GM21528 (cell line): ENCODE results near the gene GALNT5.
"Not testable (repeated sequence)": the region's sequence is repeated elsewhere in the genome, so short reads cannot be mapped to it uniquely, and the experiment has no call there.

Experiments
- ATAC-seq: cut with Tn5 transposase; IDR thresholded peaks from one replicate; pipeline ENCODE4 v1.9.1; 2021; ENCODE audit warnings: mild to moderate bottlenecking, moderate library complexity; ENCODE audit not compliant: unreplicated experiment, low FRiP score

GALNT5 gene

DNA sequence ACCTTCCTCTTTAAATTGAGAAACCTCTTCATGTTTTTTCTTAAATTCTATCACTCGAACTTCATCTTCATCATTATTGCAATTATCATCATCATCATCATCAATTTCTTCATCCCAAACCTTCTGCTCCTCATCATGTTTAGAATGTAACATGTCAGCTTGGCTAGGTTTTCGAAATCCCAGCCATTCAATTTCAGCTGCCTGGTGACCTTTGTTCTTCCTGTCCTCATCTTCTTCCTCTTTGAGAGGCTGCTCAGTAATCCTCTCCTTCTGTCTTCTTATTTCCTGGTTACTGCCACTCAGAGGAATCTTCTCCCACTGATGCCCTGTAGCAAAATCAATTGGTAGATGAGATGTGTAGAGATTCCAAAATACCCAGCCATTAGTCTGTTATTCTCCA lies 64.0 kb downstream of the GALNT5 start:
- no peak for ATAC-seq

DNA sequence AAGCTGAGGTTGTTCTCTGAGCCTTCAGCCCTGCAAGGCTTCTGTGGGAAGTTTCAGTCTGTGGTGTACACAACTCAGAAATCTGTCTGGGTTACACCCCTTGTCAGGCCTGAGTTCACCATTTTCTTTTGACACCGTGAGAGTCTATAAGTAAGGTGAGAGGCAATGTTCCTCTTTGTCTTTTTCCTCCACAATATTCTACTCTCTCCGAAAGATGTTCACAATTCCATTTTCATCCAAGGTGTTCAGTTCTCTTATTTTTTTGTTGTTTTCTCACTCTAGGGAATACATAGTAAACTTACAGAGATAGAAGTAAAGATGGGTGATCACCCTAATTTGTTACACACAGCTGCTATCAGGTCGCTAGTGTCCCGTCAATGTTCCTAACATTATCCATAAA lies 64.9 kb downstream of the GALNT5 start:
- no peak for ATAC-seq

DNA sequence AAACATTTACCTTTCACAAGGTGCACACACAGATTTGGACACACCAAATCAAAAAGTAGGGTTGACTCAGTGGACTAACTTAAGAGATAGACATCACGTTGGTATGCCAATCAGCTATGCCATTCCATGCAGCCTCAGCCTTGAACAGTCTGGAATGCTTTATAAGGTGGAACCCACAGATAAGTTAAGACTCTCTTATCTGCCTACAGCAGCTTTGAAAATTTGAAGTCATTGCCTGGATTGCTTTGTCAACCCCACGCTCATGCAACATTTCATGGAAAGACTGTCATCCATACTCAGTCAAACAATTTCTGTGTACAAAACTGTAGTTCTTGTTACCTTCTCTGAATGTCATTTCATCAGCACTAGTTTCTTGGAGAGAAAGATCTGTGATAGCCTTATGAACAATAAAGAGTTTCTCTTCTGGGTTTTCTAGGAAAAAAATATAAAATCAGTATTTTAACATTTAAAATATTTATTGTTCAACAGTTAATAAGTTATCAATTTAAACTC lies 66.9 kb downstream of the GALNT5 start:
- ATAC-seq: no peak

DNA sequence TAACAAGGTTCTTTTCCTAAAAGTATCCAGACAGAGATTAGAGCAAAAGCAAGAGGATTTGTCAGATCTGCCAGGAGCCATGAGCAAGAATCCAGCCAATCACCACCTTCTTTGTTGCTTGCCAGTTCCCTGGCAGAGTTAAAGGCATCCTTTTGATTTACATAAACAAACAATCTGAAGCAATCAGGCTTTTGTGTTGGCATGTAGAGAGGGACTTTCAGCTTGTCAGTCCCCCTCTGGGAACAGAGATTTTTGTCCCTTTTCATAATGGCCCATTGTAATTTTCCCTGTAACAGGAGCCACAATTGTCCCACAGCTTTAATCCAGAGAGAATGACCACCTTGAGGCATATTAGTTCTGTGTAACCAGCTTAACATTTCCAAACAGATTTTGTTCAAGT lies 68.3 kb downstream of the GALNT5 start, which contains the start of gene ERMN:
ERMN (minus strand) TSS at position 39 of the 400 bp plus-strand sequence. CDS start 182 bp downstream, outside the sequence.
- no peak for ATAC-seq

DNA sequence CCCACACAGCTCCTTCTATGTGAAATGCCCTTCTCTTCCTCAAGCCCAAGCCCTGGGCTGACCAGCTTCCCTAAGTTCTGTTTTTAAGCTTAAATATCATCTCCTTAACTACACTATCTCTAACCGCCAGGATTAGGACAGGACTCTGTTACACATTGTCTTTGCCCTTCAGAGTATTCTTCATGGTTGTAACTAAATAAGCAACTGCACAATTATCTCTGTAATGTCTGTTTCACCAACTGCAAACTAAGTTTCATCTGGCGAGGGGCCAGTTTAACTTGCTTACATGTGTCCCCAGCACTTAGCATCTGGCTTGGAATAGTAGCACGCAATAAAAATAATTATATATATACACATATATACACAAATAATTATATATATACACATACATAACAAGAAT lies 69.2 kb downstream of the GALNT5 start:
- ATAC-seq: no peak

DNA sequence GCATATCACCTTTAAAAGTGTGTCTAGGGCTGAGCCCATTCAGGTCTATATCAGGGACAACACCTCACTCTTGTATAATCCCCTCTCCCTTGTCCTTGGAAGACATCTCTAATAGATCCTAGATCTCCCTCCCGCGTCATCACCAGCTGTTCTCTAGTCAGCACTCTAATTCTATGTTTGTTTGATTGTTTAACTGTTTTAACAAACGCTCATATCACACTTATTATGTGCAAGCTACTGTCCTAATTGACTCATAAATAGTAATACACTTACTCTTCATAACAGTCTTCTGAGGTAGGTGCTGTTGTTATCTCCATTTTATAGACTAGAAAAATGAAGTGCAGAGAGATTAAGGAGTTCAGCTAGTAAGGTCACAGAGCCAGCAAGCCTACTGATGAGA lies 69.7 kb downstream of the GALNT5 start:
- ATAC-seq: peak; percentile 33

DNA sequence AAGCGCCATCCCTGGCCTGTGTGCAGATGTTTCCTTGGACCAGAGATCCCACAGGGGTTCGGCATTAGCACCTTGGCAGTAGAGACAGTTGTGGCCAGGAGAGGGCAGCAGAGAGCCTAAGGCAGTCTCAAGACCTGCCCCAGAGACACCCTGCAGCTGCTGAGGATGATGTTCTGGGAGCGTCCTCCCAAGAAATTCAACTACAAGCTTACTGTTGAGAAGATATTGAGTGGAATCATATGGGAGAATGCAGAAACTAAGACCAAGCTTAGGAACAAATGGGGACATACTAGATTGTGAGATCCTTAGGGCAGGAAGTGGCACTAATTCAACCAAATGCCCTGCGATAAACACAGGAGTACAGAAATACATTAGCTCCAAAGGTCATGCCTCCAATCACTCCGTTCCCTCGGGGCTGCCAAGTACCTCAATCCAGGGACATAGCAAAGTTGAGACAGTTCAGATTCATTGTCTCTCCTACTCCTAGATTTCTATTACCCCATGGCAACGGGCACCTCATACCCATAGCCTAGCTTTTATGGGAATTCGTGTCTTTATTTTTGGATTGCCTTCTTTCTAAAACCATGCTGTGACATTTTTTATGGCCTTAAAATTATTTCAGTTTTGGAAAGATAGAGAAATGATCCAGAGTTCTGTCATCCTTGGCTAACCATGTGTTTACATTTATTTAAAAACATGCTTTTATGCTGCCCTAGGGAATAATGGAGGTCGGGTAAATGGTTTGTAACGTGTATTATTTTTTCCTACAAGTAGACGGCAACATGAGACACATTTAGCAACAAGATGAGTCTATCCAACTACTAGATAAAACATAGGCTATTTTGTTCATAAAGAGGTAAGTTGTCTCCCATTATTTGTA lies 70.4 kb downstream of the GALNT5 start:
- peak; percentile 99 for ATAC-seq

DNA sequence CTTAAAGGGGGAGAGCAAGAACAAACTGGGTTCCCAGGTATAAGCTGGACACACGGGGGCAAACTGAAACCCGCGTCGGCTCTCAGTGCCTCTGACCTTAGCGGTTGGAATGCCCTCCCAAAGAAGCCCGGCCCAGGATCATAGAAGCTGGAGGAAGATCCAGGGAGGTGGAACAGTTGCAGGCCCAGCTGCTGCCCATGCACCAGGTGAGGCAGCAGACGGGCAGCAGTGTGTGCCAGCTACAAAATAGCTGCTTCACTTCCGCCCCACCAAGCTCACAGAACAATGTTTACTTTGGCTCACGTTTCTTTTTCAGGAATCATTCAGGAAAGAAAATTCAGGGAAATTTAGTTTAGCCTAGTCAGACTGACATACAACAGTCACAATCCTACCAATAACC lies 72.0 kb downstream of the GALNT5 start:
- ATAC-seq: no peak

DNA sequence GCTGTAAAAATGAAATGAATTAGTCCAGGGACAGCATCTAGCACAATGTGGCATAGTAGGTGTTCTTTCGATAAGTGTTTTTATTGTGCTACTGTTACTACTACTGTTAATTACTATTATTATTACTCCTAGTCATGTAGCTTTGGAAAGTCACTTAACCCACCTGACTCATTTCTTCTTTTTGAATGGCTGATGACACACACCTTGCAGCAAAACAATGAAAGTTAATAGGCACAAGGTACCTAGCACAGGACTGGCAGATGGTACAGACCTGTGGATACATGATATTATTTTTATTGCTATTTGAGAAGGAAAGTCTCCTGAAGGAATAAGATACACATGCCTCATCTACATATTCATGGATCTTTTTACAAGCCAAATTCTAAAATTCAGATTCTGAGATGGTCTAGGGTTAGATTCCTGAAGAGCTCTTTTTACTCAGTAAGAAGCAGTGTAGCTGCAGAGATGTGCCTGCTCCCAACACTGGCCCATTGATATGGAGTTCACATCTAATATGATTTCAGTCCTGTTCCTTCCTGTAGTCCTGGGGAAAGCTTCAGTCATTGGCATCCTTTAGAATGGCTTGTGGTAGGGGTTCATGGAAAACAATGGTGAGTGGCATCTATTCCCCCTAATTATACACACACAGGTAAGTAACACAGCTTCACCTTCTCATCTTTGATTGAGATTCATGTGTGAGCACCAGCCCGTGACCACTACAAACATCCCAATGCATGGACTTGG lies 76.0 kb downstream of the GALNT5 start:
- no peak for ATAC-seq

DNA sequence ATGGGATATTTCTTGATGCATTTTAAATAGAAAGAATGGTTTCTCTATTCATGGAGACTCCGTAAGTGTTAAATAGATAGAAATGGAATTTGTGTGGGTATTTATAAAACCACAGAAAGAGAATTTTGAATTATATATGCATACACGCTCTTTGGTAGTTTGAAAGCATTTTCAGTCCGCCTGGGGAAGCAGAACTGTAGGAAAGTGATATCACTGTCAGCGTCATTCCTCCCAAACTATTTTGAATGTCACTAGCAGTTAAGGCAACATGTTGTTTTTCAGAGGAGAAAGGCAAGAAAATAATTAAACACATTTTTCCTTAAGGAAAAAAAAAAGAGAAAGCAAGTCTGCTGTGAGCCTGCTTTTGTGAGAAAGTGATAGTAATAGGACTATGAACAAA lies 76.8 kb downstream of the GALNT5 start:
- no peak for ATAC-seq

DNA sequence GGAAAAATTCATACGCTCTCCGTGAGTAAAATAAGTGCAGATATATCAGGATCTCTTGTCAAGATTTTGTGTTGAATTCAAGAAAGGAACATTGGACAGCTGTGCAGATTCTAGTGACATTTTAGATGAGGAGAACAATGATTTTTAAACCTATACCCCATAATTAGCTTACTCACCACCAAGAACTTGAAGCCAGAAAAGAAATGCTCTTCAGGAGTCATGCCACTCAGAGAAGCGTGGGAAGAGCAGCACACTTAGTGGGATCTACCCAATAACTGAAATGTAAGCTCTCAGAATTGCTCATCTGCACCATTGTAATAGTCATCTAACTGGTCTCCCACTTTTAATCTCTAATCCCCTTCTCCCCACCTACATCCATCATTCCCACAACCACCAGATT lies 77.3 kb downstream of the GALNT5 start:
- no peak for ATAC-seq

DNA sequence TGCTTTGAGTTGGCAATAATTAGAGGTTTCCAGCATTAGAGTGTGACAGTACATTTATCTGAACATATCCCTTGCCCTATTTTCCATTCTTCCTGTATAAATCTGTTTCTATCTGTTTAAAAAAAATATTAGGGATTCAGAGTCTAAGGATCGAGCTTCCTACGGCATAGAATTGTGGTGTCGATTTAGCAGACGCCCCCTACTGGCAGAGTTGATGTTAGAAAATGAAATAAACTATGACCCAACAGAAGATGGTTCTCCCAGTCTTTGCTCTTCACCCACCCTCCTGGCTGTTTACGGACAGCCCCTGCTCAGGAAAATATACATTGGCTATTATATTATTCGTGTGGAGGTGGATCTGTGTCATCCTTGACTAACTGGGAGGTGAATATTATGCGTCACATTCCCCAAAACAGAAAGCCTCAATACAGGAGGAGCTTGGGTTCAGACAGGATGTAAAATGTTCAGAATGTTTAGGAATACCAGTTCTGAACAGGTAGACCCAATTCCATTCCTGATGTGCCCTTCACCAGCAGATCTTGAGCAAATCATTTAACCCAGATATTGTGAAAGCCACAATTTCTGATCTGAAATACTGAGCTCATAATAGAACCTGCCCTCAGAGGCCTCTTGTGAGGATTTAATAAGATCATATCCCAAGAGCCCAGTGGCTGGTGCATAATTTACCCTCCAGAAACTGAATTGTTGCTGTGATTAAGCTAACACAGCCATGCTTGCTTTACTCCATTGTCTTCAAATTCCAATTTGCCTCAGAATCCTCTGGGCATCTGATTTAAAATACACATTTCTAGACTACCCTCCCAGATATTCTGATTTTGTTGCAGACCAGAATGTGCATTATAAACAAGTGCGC lies 78.9 kb downstream of the GALNT5 start:
- no peak for ATAC-seq

DNA sequence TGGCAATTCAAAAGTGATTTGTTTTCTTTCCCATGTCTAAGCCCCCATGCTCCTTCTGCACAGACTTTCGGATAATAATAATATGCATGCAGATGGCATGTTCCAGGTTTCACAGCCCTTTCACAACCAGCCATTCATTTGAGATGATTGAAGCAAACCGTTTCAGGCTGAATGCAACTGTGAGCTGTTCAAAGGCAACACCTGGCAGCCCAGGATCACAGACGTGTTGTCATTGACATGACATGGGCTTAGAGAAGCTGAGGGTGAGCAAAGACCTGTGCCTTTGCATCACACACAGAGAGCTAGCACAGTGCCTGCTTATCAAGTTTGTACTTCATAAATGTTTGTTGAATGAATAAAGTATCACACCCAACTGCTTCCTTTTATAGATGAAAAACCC lies 80.5 kb downstream of the GALNT5 start:
- ATAC-seq: no peak

DNA sequence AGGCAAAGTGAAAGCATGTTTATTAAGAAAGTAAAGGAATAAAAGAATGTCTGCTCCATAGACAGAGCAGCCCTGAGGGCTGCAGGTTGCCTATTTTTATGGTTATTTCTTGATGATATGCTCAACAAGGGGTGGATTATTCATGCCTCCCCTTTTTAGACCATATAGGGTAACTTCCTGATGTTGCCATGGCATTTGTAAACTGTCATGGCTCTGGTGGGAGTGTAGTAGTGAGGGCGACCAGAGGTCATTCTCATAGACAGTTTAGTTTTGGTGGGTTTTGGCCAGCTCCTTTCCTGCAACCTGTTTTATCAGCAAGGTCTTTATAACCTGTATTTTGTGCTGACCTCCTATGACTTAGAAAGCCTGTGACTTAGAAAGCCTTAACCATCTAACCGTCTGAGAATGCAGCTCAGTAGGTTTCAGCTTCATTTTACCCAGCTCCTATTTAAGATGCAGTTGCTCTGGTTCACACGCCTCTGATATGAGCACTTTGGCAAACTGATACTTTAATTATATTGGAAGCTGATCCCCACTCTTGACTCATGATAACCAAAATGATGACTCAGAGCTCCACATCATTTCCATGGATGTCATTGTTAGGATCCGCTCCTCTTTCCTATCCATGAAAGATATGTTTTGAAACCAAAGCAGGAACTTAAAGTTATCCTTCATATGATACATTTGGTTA lies 82.6 kb downstream of the GALNT5 start:
- no peak for ATAC-seq

DNA sequence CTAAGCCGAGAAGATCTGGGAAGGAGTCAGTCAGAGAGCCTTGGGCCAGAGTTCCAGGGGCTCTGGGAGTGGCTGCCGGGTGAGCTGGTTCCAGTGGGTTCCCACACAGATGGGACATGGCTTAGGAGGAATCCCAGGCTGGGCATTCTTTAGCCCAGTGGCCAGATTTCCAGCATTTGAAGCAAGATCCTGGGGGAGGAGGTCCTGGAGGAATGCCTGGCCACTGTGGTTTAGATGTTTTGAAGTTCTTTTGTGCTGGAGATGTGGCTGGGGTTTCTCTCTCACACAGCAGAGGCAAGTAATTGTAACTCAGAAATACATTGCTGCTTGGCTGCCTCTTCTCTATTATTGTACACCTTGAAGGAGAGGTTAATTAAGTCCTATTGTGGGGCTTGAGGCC lies 83.9 kb downstream of the GALNT5 start:
- not testable (repeated sequence) for ATAC-seq

DNA sequence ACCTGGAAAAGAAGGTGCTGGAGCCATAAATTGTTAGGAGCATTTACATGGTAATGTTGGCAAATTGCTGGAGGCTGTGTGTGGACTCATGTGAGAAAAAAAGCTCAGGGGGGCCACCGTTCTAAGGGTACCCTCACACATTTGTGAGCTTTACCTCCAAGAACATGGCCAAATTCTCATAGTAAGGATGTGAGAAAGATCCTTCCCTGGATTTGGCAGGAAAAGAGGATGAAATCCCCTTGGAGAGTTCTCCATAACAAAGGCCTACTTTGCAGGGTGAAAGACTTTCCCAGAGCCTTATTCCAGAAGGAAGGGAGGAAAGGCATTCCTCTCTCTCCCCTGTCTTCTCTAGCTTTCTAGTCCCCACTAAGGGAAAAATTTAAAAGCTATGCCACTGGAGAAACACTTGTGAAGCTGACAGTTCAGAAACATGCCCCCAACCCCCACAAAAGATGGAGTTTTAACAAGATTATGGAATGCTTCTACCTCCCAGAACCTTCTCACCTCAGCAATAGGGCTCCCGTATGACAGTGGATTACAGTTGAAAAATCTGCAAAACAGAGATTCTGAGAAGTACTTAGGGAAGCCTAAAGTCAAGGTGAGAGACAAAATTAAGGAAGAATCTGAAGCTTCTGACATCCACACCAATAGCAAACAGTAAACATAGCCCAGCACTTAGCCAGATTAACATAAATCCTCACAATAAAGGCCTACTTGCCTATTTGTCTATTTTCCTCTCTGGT lies 88.3 kb downstream of the GALNT5 start:
- ATAC-seq: no peak

DNA sequence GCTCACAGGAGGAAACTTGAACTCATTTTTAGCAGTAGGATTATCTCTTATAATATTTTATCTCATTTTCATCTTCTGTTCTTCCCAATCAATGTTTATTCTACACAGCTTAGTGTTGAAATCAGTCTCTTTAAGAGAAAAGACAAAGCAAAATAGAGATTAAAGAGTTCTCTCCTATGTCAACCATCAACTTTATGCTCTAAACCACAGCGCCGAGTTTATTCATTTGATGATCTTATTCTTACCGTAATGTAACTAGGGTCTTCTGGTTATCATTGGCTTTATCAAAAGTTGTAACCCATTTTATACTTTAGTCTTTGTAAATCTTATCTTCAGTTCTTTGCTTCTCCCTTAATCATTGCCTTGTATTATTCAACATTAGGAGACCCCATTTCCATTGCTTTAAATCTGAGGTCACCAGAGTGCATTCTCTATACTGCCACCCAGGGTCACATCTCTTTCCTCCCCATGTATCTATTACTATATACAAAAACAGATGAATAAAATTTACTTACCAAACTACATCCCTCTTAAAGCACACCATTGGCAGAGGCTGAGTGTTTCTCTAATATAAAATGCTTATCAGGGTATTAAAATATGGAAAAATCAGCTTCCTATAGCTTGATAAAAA lies 90.9 kb downstream of the GALNT5 start:
- ATAC-seq: no peak

DNA sequence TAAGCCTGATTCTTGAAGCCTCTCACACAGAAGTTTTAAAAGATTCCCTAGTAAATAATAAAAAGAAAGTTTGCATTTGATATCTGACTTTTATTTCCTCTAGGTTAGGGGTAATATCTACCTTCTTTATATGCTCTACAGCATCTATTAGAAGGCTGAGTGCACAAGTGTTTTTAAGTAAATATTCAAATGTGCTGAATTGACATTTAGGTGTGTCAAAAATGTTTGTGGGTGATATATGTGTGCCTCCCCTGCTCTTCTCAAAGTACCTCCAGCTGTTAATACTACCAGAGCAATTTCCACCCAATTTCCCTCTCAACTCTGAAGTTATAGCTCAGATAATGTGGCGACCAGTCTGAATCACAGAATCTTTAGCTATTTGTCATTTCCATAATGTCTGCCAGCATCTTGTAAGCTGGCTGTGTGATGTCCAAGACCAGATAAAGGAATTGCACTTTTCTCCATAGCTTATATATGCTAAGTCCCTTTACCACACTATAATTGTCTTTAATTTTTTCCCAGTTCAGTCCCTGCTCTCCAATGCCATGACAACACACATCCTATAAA lies 92.5 kb downstream of the GALNT5 start:
- ATAC-seq: no peak

DNA sequence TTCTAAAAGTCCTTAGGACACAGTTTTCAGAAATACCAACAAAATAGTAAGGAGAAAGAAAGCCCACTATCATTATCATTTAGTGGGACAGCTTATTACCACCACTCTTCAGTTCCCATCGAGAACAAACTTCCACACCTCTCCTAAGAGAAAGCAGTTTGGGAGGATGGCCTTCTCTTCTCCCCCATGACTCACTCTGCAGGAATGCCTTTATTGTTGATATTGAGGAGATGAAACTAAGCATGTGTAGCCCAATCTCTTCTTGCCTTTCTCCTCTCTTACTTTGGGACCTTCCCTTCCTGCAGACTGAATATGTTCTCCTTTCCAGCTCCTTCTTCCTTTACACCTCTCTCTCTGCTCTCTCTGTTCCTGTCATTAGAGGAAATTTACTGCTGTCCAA lies 98.1 kb downstream of the GALNT5 start:
- ATAC-seq: no peak
